Measurements from ENCODE around the gene MBNL2. TPM values are rescaled to one million over a fixed set of nuclear protein-coding genes. Genes with fewer than 3 reads are reported as not detected.

MBNL2 gene
- total RNA-seq, 1 donor: 69.8 TPM

DNA sequence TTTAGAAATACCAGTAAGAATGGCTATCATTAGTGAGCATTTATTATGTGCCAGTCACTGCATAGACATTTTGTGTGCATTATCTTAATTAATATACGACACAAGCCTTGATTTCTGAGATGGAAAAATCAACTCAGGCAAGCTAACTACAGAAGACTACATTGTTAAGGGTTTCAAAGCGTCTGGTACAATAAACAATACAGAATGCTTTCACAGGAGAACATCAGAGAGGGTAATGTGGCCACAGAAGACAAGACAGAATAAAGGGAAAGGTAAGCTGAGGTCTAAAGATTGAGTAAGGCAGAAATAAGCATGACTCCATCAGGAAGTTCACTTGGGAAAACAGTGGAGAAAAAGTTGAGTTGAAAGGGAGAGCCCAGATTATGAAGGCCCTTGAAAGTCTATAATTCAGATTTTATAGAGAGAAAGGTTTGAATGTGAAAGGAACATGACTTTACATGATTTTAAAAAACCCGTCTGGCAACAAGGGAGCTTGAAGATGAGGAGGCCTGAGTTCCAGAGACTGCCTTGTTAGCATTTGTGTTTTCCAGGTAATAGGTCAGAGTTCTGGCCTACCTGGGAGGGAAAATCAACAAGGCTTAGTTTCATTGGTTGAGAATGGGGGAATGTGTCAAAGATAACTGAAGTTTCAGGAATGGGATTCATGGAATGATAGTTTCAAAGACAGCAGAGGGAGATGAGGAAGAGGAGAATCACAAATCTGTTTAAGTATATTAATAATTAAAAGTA lies 1.8 kb upstream of the MBNL2 start:
- H3K36me3 ChIP-seq (ENCODE audit: insufficient read depth, low read length): no peaks in the 10 kb centered on the region
- no peaks in the 10 kb centered on the region for H4K20me1 ChIP-seq (ENCODE audit: insufficient read depth, low read length)
- H3K79me2 ChIP-seq (ENCODE audit: insufficient read depth, low read length): peaks cover 22% of the 10 kb centered on the region
- H3K4me2 ChIP-seq (ENCODE audit: insufficient read depth, low read length): no peak overlapping the region
- no peak overlapping the region for H3K27ac ChIP-seq (ENCODE audit: low read depth, low read length)
- no peak overlapping the region for H3K4me3 ChIP-seq (ENCODE audit: insufficient read depth, low read length)
- H3K4me1 ChIP-seq (ENCODE audit: insufficient read depth, low read length): peaks cover 15% of the 10 kb centered on the region
- H3K9me3 ChIP-seq (ENCODE audit: low read depth, low read length): no peaks in the 10 kb centered on the region
- no peaks in the 10 kb centered on the region for H3K27me3 ChIP-seq (ENCODE audit: insufficient read depth, low read length)
- TF ChIP-seq, protein P1, sequence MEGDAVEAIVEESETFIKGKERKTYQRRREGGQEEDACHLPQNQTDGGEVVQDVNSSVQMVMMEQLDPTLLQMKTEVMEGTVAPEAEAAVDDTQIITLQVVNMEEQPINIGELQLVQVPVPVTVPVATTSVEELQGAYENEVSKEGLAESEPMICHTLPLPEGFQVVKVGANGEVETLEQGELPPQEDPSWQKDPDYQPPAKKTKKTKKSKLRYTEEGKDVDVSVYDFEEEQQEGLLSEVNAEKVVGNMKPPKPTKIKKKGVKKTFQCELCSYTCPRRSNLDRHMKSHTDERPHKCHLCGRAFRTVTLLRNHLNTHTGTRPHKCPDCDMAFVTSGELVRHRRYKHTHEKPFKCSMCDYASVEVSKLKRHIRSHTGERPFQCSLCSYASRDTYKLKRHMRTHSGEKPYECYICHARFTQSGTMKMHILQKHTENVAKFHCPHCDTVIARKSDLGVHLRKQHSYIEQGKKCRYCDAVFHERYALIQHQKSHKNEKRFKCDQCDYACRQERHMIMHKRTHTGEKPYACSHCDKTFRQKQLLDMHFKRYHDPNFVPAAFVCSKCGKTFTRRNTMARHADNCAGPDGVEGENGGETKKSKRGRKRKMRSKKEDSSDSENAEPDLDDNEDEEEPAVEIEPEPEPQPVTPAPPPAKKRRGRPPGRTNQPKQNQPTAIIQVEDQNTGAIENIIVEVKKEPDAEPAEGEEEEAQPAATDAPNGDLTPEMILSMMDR (IDR thresholded peaks at IDR 0.05; ENCODE audit: extremely low read depth, low read depth, low read length): no peak
- DNase-seq (ENCODE audit: insufficient read length, low spot score, missing footprints): no peak
- no peak overlapping the region for H2AFZ ChIP-seq (ENCODE audit: low read length)

DNA sequence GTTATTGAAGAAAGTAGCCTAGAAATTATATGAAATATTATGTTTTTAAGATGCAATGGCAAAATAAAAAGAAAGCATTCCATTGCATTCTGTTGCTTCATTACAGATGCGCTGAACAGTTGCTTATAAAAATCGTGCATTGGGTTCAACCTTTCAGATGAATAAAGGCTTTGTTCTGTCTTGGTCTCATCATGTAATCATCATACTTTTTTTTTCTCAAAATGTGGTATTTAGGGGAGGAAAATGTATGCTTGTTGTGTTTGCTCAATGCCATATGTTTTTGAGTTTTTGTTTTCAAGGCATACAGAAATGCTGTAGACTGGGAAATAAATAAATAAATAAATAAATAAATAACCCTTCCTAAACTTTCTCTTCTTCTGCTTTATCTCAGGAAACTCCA lies 1.1 kb upstream of the MBNL2 start:
- Histone ChIP-seq H3K27me3 (ENCODE audit: insufficient read depth, low read length) (no peaks in the 10 kb centered on the region), H2AFZ (ENCODE audit: low read length) (no peak overlapping the region), H3K79me2 (ENCODE audit: insufficient read depth, low read length) (peaks cover 29% of the 10 kb centered on the region), H3K4me3 (ENCODE audit: insufficient read depth, low read length) (no peak overlapping the region), H3K36me3 (ENCODE audit: insufficient read depth, low read length) (no peaks in the 10 kb centered on the region), H4K20me1 (ENCODE audit: insufficient read depth, low read length) (peaks cover 1% of the 10 kb centered on the region), H3K9me3 (ENCODE audit: low read depth, low read length) (no peaks in the 10 kb centered on the region), H3K27ac (ENCODE audit: low read depth, low read length) (no peak overlapping the region), H3K4me1 (ENCODE audit: insufficient read depth, low read length) (peaks cover 19% of the 10 kb centered on the region), H3K4me2 (ENCODE audit: insufficient read depth, low read length) (no peak overlapping the region)
- TF ChIP-seq, protein P1 (IDR thresholded peaks at IDR 0.05; ENCODE audit: extremely low read depth, low read depth, low read length): no peak
- no peak for DNase-seq (ENCODE audit: insufficient read length, low spot score, missing footprints)

DNA sequence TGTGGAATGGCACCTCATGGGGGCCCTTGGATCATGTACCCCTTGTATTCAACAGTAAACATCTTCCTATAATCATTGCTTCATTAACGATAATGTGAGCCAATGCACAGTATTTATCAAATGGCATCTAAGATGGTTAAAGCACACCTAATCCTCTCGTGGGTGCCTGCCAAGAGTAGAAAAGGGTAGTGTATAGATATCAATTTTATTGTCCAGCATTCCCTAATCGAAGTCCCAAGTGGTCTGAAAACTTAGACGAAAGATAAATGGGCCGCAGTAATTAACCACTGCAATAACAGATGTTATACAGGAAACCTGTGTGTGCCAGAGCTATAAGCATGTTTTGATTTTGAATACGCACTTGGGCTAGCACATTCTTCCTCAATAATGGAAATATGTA lies 667 bp upstream of the MBNL2 start:
- Histone ChIP-seq H3K27me3 (ENCODE audit: insufficient read depth, low read length) (no peaks in the 10 kb centered on the region), H2AFZ (ENCODE audit: low read length) (peak overlapping the region; percentile 83), H3K36me3 (ENCODE audit: insufficient read depth, low read length) (no peaks in the 10 kb centered on the region), H3K79me2 (ENCODE audit: insufficient read depth, low read length) (peaks cover 33% of the 10 kb centered on the region), H3K4me3 (ENCODE audit: insufficient read depth, low read length) (peak overlapping the region; percentile 82), H3K27ac (ENCODE audit: low read depth, low read length) (no peak overlapping the region), H4K20me1 (ENCODE audit: insufficient read depth, low read length) (peaks cover 4% of the 10 kb centered on the region), H3K4me2 (ENCODE audit: insufficient read depth, low read length) (peak overlapping the region; percentile 92), H3K4me1 (ENCODE audit: insufficient read depth, low read length) (peaks cover 19% of the 10 kb centered on the region), H3K9me3 (ENCODE audit: low read depth, low read length) (no peaks in the 10 kb centered on the region)
- TF ChIP-seq, protein P1 (IDR thresholded peaks at IDR 0.05; ENCODE audit: extremely low read depth, low read depth, low read length): no peak
- no peak for DNase-seq (ENCODE audit: insufficient read length, low spot score, missing footprints)

DNA sequence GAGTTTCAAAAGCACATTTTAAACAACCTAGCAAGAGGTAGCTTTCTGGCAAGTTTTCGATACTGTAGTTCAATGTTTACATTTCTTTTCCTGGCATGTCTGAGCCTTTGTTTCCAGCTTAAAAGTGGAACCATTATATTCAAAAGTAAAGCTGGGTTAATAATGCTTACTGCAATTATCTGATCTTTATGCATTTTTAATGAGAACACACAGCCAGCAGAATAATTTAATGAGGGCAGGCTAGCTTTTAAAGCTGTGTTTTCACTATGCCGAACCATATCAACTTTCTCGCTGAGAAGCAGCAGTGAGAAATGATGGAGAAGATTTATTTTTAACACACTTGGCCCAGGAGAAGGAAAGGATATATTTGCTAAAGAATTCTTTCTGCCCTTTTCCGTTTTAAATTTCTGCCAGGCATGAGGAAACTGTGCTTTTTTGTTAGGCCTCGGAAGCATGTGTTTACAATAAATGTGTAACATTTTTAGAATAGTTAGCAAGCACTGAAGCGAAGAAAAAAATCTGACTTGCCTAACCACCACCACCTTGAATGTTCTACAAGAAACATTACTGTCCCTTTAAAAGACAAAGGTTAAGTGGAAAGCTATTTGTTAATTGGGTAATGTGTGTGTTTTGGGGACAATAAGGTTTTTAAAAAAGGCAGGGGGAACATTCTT lies 1.0 kb downstream of the MBNL2 start:
- no peak for DNase-seq (ENCODE audit: insufficient read length, low spot score, missing footprints)
- Histone ChIP-seq H3K27me3 (ENCODE audit: insufficient read depth, low read length) (no peaks in the 10 kb centered on the region), H4K20me1 (ENCODE audit: insufficient read depth, low read length) (peaks cover 6% of the 10 kb centered on the region), H3K27ac (ENCODE audit: low read depth, low read length) (peak overlapping the region; percentile 84), H3K36me3 (ENCODE audit: insufficient read depth, low read length) (no peaks in the 10 kb centered on the region), H3K4me1 (ENCODE audit: insufficient read depth, low read length) (peaks cover 30% of the 10 kb centered on the region), H2AFZ (ENCODE audit: low read length) (peak overlapping the region; percentile 33), H3K9me3 (ENCODE audit: low read depth, low read length) (no peaks in the 10 kb centered on the region), H3K4me3 (ENCODE audit: insufficient read depth, low read length) (peak overlapping the region; percentile 82), H3K4me2 (ENCODE audit: insufficient read depth, low read length) (peak overlapping the region; percentile 92), H3K79me2 (ENCODE audit: insufficient read depth, low read length) (peaks cover 50% of the 10 kb centered on the region)
- TF ChIP-seq, protein P1 (IDR thresholded peaks at IDR 0.05; ENCODE audit: extremely low read depth, low read depth, low read length): no peak

Measured in osteoblast (primary cell).